HepG2 (cell line): Measurements from ENCODE around the gene GPATCH3. TPM values are rescaled to one million over a fixed set of nuclear protein-coding genes. Genes with fewer than 3 reads are reported as not detected.

Experiments used
- AHDC1 ChIP-seq: sonication (generic); formaldehyde crosslinking; IDR thresholded peaks from 2 replicates; pipeline ENCODE4 v1.5.1; 2020; ENCODE audit warnings: mild to moderate bottlenecking, missing genetic modification reagents, borderline replicate concordance
- ATF3 ChIP-seq: sonication (generic); formaldehyde crosslinking; IDR thresholded peaks from 2 replicates; pipeline ENCODE4 v1.4.0; 2020; ENCODE audit warnings: missing genetic modification reagents
- HCFC1 ChIP-seq: fragments of 150-350 bp; IDR thresholded peaks from 2 replicates; pipeline ENCODE4 v1.6.1; 2014; ENCODE audit warnings: low read depth, low read length
- MED13 ChIP-seq: sonication (generic); formaldehyde crosslinking; IDR thresholded peaks from 2 replicates; pipeline ENCODE4 v1.5.0; 2020; ENCODE audit warnings: missing genetic modification reagents
- MEIS2 ChIP-seq: sonication (generic); formaldehyde crosslinking; IDR thresholded peaks from 2 replicates; pipeline ENCODE4 v1.9.0; 2021; ENCODE audit warnings: mild to moderate bottlenecking, missing genetic modification reagents
- ONECUT2 ChIP-seq: sonication (generic); formaldehyde crosslinking; IDR thresholded peaks from 2 replicates; pipeline ENCODE4 v1.4.0; 2020; ENCODE audit warnings: missing genetic modification reagents
- PRMT3 ChIP-seq: sonication (generic); formaldehyde crosslinking; IDR thresholded peaks from 2 replicates; pipeline ENCODE4 v1.8.1; 2022; ENCODE audit warnings: low read depth, mild to moderate bottlenecking, moderate library complexity, missing genetic modification reagents, borderline replicate concordance
- SNAPC2 ChIP-seq: sonication (generic); formaldehyde crosslinking; IDR thresholded peaks from 2 replicates; pipeline ENCODE4 v1.8.1; 2022; ENCODE audit warnings: mild to moderate bottlenecking, missing genetic modification reagents
- ZBTB44 ChIP-seq: sonication (generic); formaldehyde crosslinking; IDR thresholded peaks from 2 replicates; pipeline ENCODE4 v1.4.0; 2020; ENCODE audit warnings: missing genetic modification reagents
- ZBTB8A ChIP-seq: sonication (generic); formaldehyde crosslinking; IDR thresholded peaks from 2 replicates; pipeline ENCODE4 v1.4.0; 2020; ENCODE audit warnings: mild to moderate bottlenecking, low read depth, missing genetic modification reagents, borderline replicate concordance
- ZNF180 ChIP-seq: sonication (generic); formaldehyde crosslinking; IDR thresholded peaks from 2 replicates; pipeline ENCODE4 v1.4.0; 2020; ENCODE audit warnings: low read depth, missing genetic modification reagents, borderline replicate concordance
- ZNF20 ChIP-seq: sonication (generic); formaldehyde crosslinking; IDR thresholded peaks from 2 replicates; pipeline ENCODE4 v1.4.0; 2020; ENCODE audit warnings: mild to moderate bottlenecking, moderate library complexity, missing genetic modification reagents
- ZNF275 ChIP-seq: sonication (generic); formaldehyde crosslinking; IDR thresholded peaks from 2 replicates; pipeline ENCODE4 v1.8.0; 2022; ENCODE audit warnings: missing genetic modification reagents, mild to moderate bottlenecking, inconsistent platforms, borderline replicate concordance
- ZNF317 ChIP-seq: sonication (generic); formaldehyde crosslinking; IDR thresholded peaks from 2 replicates; pipeline ENCODE4 v1.5.0; 2020; ENCODE audit warnings: mild to moderate bottlenecking, missing genetic modification reagents
- ZNF503 ChIP-seq: sonication (generic); formaldehyde crosslinking; IDR thresholded peaks from 2 replicates; pipeline ENCODE4 v1.4.0; 2020; ENCODE audit warnings: missing genetic modification reagents
- ZNF562 ChIP-seq: sonication (generic); formaldehyde crosslinking; IDR thresholded peaks from 2 replicates; pipeline ENCODE4 v1.8.0; 2022; ENCODE audit warnings: missing genetic modification reagents, borderline replicate concordance
- ZNF766 ChIP-seq: sonication (generic); formaldehyde crosslinking; IDR thresholded peaks from 2 replicates; pipeline ENCODE4 v1.5.0; 2020; ENCODE audit warnings: missing genetic modification reagents, borderline replicate concordance
- polyA plus RNA-seq, 8 experiments: library from polyadenylated mRNA; depleted of rRNA in 3 of 8; stranded (reverse) in 7 of 8; unstranded in 1 of 8; fragments of >200 nt; fragmentation: Illumina TruSeq in 4 of 8; extraction: Trizol in 4 of 8; gene quantifications; 2 replicates each; pipeline versions ENCODE4 v1.2.1 to v1.2.3, GENCODE V29; 2011 to 2016; ENCODE audit warnings: low read depth in 4 of 8, missing spikeins in 1 of 8, mixed read lengths in 1 of 8; ENCODE audit not compliant: insufficient read depth in 1 of 8
- total RNA-seq, 5 experiments: library from RNA; depleted of rRNA; stranded (reverse); fragments of >200 nt; fragmentation: Illumina TruSeq; extraction: Trizol; gene quantifications; 2 replicates each; pipeline ENCODE4 v1.2.3, GENCODE V29; 2016; ENCODE audit warnings: low read depth in 1 of 5

Gene GPATCH3
- total and polyA plus RNA-seq, 2 of the 13 experiments (the other 11 are each of a cell fraction or from before 2014, with no cell fraction given): 8.3 to 11.0 TPM

- TF ChIP-seq ATF3: peak; percentile 55; the same call in 1 of the 2 replicates
- TF ChIP-seq SNAPC2 (CRISPR knock-in tag): peak; percentile 67; the same call in 1 of the 2 replicates
- no peak for TF ChIP-seq ZBTB44
- no peak; the same call in 1 of the 2 replicates for TF ChIP-seq ZNF317
- TF ChIP-seq ZNF766: no peak; the same call in 1 of the 2 replicates
- no peak for TF ChIP-seq ZBTB8A
- 0 out of 2 replicates have a peak, but pooled peaks have one; percentile 81 for TF ChIP-seq MED13 (CRISPR knock-in tag)
- TF ChIP-seq ZNF562 (CRISPR knock-in tag): no peak
- TF ChIP-seq ZNF180 (CRISPR knock-in tag): no peak
- no peak for TF ChIP-seq ZNF20 (CRISPR knock-in tag)
- peak; percentile 74 for TF ChIP-seq MEIS2
- TF ChIP-seq AHDC1 (CRISPR knock-in tag): peak; percentile 73; the same call in 1 of the 2 replicates
- TF ChIP-seq ZNF503: peak; percentile 83; the same call in 1 of the 2 replicates
- TF ChIP-seq PRMT3: no peak
- no peak for TF ChIP-seq ONECUT2 (CRISPR knock-in tag)
- TF ChIP-seq HCFC1: no peak
- TF ChIP-seq ZNF275: no peak; the same call in 1 of the 2 replicates
These were observed 37.9 kb upstream of the GPATCH3 start (continued) for GRCh38 chr1:26938004-26938658.
